Osteoblast (primary cell): Measurements from ENCODE around the gene CCR3. TPM values are rescaled to one million over a fixed set of nuclear protein-coding genes. Genes with fewer than 3 reads are reported as not detected.
"Not testable (repeated sequence)": the region's sequence is repeated elsewhere in the genome, so short reads cannot be mapped to it uniquely, and the experiment has no call there.

Source experiments
- DNase-seq: peaks from one replicate; pipeline ENCODE4 v3.0.0; 2011; ENCODE audit warnings: low spot score, mixed read lengths; ENCODE audit not compliant: insufficient read length; ENCODE audit errors: missing footprints
- H2AFZ ChIP-seq: 2 replicates; pipeline ENCODE4 v1.6.0; 2011; ENCODE audit warnings: mild to moderate bottlenecking, low read length
- H3K27ac ChIP-seq: 2 replicates; pipeline ENCODE4 v1.5.1; 2011; ENCODE audit warnings: mild to moderate bottlenecking, low read depth, low read length, moderate library complexity
- H3K27me3 ChIP-seq: 2 replicates; pipeline ENCODE4 v1.6.0; 2012; ENCODE audit warnings: mild to moderate bottlenecking, control low read depth, inconsistent platforms, low read length, moderate library complexity; ENCODE audit not compliant: insufficient read depth
- H3K36me3 ChIP-seq: 2 replicates; pipeline ENCODE4 v1.5.1; 2011; ENCODE audit warnings: mild to moderate bottlenecking, low read length, control low read depth, moderate library complexity; ENCODE audit not compliant: insufficient read depth
- H3K4me1 ChIP-seq: 2 replicates; pipeline ENCODE4 v1.5.1; 2011; ENCODE audit warnings: mild to moderate bottlenecking, low read length, control low read depth, moderate library complexity; ENCODE audit not compliant: insufficient read depth
- H3K4me2 ChIP-seq: 2 replicates; pipeline ENCODE4 v1.6.0; 2011; ENCODE audit warnings: mild to moderate bottlenecking, low read length; ENCODE audit not compliant: insufficient read depth
- H3K4me3 ChIP-seq: fragments of 200-600 bp; sonication (generic); 3 replicates; pipeline ENCODE4 v1.5.1; 2012; ENCODE audit warnings: mild to moderate bottlenecking, low read length, inconsistent platforms; ENCODE audit not compliant: insufficient read depth
- H3K79me2 ChIP-seq: 2 replicates; pipeline ENCODE4 v1.6.0; 2012; ENCODE audit warnings: mild to moderate bottlenecking, low read length, control low read depth, inconsistent platforms; ENCODE audit not compliant: insufficient read depth
- H3K9me3 ChIP-seq: 2 replicates; pipeline ENCODE4 v1.5.1; 2011; ENCODE audit warnings: low read depth, low read length, control low read depth
- H4K20me1 ChIP-seq: 2 replicates; pipeline ENCODE4 v1.6.0; 2012; ENCODE audit warnings: mild to moderate bottlenecking, low read length, control low read depth; ENCODE audit not compliant: insufficient read depth
- total RNA-seq: library from RNA; depleted of rRNA; stranded (reverse); fragments of >200 nt; gene quantifications from 2 replicates; pipeline ENCODE4 v1.2.3, GENCODE V29; 2012
- TF ChIP-seq, protein P1 (sequence below): IDR thresholded peaks from 2 replicates; pipeline ENCODE4 v1.5.1; 2011; ENCODE audit warnings: mild to moderate bottlenecking, low read depth, low read length, moderate library complexity; ENCODE audit errors: extremely low read depth

CCR3 gene
- total RNA-seq, 1 donor, result not detected

- H3K4me3 ChIP-seq, result no peak overlapping the region
- H3K4me2 ChIP-seq, result no peak overlapping the region
- no peak for DNase-seq
- H3K79me2 ChIP-seq, result no peaks in the 10 kb centered on the region
- TF ChIP-seq, protein P1, sequence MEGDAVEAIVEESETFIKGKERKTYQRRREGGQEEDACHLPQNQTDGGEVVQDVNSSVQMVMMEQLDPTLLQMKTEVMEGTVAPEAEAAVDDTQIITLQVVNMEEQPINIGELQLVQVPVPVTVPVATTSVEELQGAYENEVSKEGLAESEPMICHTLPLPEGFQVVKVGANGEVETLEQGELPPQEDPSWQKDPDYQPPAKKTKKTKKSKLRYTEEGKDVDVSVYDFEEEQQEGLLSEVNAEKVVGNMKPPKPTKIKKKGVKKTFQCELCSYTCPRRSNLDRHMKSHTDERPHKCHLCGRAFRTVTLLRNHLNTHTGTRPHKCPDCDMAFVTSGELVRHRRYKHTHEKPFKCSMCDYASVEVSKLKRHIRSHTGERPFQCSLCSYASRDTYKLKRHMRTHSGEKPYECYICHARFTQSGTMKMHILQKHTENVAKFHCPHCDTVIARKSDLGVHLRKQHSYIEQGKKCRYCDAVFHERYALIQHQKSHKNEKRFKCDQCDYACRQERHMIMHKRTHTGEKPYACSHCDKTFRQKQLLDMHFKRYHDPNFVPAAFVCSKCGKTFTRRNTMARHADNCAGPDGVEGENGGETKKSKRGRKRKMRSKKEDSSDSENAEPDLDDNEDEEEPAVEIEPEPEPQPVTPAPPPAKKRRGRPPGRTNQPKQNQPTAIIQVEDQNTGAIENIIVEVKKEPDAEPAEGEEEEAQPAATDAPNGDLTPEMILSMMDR, result no peak
- no peaks in the 10 kb centered on the region for H3K36me3 ChIP-seq
- no peak overlapping the region for H3K27ac ChIP-seq
- peaks cover 8% of the 10 kb centered on the region for H3K4me1 ChIP-seq
- H3K9me3 ChIP-seq, result no peaks in the 10 kb centered on the region
- H2AFZ ChIP-seq, result no peak overlapping the region
- H3K27me3 ChIP-seq, result peaks cover 45% of the 10 kb centered on the region
- H4K20me1 ChIP-seq, result no peaks in the 10 kb centered on the region
These were observed 38.6 kb upstream of the CCR3 start for GRCh38 chr3:46203681-46204080.

DNA sequence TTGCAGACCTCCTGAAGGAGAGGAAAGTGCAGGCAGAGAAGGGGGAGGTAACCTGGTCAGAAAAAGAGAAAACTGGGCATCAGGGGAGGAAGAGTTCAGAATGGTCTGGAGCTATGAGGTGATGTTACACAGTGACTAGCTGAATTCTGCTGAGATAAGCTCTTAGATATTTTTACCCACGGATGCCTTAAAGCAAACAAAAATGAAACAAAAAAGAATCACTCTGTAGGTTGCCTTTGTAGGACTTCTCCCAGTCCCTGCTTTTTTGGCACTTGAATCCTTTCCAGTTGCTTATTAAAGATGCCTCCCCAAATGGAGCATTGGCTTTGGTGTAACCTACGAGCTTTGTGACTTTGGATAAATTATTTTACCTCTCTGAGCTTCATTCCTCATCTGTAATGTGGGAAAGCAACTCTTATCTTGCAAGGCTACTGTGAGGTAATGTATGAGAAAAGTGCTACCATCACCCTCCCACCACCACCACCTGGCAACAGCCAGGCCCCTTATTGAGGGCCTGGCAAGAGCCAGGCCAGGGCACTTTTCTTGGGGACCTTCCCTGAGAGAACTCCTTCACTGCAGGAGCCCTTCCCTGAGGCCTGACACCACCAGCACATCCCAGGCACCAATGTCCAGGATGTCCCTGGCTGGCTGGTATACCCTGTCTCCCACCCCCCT lies 36.8 kb upstream of the CCR3 start:
- Histone ChIP-seq H4K20me1 (no peaks in the 10 kb centered on the region), H3K27me3 (peaks cover 30% of the 10 kb centered on the region), H2AFZ (no peak overlapping the region), H3K4me3 (no peak overlapping the region), H3K79me2 (no peaks in the 10 kb centered on the region), H3K36me3 (no peaks in the 10 kb centered on the region), H3K4me1 (peaks cover 19% of the 10 kb centered on the region), H3K4me2 (no peak overlapping the region), H3K9me3 (no peaks in the 10 kb centered on the region), H3K27ac (no peak overlapping the region)
- no peak for DNase-seq
- TF ChIP-seq, protein P1, result no peak

DNA sequence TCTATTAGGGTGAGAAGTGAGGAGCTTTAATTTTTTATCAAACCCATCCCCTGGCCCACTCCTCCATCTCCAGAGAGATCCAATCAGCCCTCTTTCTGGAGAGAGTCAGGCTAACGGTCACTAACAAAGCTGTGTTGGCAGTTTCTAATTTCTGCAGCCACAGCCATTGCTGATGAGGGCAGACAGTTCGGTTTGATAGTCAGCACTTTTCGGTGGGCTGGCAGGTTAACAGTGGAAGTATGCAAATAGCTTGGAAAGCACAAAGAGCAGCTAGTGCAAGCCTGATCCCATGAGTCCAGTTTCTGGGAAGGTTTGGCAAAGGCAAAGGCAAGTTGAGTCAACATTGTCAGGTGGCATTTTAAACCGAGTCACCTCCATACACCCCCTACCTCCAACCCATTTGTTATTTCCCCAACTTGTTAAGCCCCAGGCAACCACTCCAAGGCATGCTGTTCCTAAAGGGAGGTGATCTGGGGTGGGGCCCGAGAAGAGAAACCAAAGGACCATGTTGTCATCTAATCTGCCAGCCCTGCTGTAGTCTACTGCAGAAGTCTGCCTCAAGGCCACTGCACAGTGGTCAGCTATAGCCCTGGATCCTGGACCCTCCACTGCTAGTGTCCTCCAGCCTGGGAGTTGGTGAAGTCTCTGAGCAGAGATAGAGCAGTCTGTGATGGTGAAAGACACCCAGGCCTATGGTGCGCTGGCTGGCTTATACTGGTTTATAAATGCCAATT lies 35.8 kb upstream of the CCR3 start:
- no peaks in the 10 kb centered on the region for H3K79me2 ChIP-seq
- H3K9me3 ChIP-seq, result no peaks in the 10 kb centered on the region
- H3K4me2 ChIP-seq, result no peak overlapping the region
- no peak for DNase-seq
- no peak overlapping the region for H3K27ac ChIP-seq
- TF ChIP-seq, protein P1, result no peak
- H3K36me3 ChIP-seq, result no peaks in the 10 kb centered on the region
- peaks cover 19% of the 10 kb centered on the region for H3K27me3 ChIP-seq
- H4K20me1 ChIP-seq, result no peaks in the 10 kb centered on the region
- peaks cover 19% of the 10 kb centered on the region for H3K4me1 ChIP-seq
- no peak overlapping the region for H2AFZ ChIP-seq
- H3K4me3 ChIP-seq, result no peak overlapping the region

GRCh38 chr3:46207514-46207913 lies 34.7 kb upstream of the CCR3 start:
- H4K20me1 ChIP-seq, H3K4me3 ChIP-seq, H3K36me3 ChIP-seq: not testable (repeated sequence)

More at GRCh38 chr3:46207514-46207913, 34.7 kb upstream of the CCR3 start:
- not testable (repeated sequence) for DNase-seq, H2AFZ ChIP-seq, H3K4me2 ChIP-seq, H3K9me3 ChIP-seq, H3K27ac ChIP-seq, H3K79me2 ChIP-seq
- H3K27me3 ChIP-seq, result peaks cover 14% of the 10 kb centered on the region
- peaks cover 19% of the 10 kb centered on the region for H3K4me1 ChIP-seq
